Right lobe of liver (tissue), 4 donors: ENCODE results near the gene ITGAV.

ENCODE experiments used
- POLR2A ChIP-seq: fragments of 450-650 bp; IDR thresholded peaks from one replicate; pipeline ENCODE4 v1.6.1; 2017; ENCODE audit warnings: antibody characterized with exemption, mild to moderate bottlenecking
- TF ChIP-seq, protein P1 (sequence below), 4 donors: fragments of 200-600 bp in 3 of 4; fragments of 450-650 bp in 1 of 4; IDR thresholded peaks; one replicate each; pipeline versions ENCODE4 v1.5.1 to v1.8.0; 2016 to 2022; ENCODE audit warnings: antibody characterized with exemption in 4 of 4, mild to moderate bottlenecking in 2 of 4
- donor health status: DM: no; HTN: no; CAD: no.
- donor health status: DM: no; HTN: no; CAD: no.
- donor health status: DM: no; HTN: yes; CAD: no.

DNA sequence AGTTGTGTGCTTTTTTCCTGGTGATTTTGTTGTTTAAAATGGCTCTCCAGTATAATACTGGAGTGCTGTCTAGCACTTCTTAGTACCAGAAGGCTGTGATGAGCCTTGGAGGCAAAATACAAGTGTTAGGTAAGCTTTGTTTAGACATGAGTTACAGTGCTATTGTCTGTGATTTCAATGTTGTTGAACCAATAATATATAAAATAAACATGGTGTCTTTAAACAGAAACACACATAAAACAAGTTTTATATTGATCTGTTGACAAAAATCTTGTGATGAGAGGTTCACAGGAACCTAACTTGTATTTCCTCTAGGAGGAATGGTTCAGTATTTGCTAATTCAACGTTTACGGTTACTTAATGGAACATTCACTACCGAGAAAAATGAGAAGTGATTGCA lies 99.0 kb downstream of the ITGAV start:
- TF ChIP-seq, protein P1, sequence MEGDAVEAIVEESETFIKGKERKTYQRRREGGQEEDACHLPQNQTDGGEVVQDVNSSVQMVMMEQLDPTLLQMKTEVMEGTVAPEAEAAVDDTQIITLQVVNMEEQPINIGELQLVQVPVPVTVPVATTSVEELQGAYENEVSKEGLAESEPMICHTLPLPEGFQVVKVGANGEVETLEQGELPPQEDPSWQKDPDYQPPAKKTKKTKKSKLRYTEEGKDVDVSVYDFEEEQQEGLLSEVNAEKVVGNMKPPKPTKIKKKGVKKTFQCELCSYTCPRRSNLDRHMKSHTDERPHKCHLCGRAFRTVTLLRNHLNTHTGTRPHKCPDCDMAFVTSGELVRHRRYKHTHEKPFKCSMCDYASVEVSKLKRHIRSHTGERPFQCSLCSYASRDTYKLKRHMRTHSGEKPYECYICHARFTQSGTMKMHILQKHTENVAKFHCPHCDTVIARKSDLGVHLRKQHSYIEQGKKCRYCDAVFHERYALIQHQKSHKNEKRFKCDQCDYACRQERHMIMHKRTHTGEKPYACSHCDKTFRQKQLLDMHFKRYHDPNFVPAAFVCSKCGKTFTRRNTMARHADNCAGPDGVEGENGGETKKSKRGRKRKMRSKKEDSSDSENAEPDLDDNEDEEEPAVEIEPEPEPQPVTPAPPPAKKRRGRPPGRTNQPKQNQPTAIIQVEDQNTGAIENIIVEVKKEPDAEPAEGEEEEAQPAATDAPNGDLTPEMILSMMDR (IDR thresholded peaks at IDR 0.05) = no peak
- no peak for TF ChIP-seq POLR2A
